Activated T-cell treated with anti-CD3 and anti-CD28 coated beads for 24 hours (primary cell): Measurements from ENCODE around the gene AIF1L.
"Not testable (repeated sequence)": the region's sequence is repeated elsewhere in the genome, so short reads cannot be mapped to it uniquely, and the experiment has no call there.

Experiments used
- DNase-seq: peaks from one replicate; pipeline ENCODE4 v3.0.0-alpha.2; 2020; ENCODE audit warnings: low read depth

The AIF1L gene

DNA sequence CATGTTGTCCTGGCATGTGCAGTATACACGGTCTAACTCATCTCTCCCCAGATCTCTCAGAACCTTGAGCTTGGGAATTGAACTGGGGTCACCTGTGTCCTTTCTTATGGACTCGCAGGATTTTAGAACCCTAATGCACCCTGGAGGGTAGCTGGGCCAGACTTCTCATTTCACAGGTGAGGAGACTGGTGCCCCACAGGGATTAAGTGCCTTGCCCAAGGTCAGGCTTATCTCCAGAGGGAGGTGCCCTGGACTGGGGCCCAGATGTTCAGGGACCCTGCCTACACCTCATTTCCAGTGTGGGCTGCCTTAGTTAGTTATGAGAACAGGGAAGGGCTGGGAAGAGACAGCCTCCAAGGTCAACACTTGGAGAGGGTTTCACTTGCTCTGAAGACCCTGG is 25.0 kb downstream of the AIF1L start:
- no peak for DNase-seq

DNA sequence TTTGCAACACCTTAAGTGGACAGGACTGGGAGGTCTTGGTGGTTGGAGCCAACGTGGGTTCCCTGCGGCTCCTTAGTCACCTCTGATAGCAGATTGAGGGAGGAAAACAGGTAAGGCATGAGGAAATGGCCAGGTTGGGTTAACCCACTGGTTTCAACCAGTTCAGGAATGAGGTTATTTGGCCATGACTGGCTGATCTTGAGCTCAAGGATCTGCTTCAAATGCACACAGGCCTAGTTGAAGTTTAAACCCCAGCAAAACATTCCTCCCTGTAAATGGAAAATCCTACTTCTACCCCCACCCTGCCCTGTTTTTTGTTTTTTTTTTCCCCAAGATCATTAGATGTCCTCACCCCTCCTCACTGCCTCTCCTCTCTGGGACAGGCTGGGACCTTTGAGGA is 25.8 kb downstream of the AIF1L start:
- no peak for DNase-seq

DNA sequence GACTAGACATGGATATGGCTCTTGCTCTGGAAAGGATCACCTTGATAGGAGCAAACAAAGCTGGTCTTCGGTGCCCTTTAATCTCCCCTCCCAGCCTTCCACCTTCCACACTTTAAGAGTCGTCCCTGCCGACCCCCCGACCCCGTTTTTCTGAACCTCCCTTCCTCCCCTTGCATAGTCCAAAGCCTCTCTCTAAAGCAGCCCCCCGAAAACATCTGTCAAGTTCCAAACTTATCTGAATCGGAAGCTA is 28.6 kb downstream of the AIF1L start:
- DNase-seq = no peak

DNA sequence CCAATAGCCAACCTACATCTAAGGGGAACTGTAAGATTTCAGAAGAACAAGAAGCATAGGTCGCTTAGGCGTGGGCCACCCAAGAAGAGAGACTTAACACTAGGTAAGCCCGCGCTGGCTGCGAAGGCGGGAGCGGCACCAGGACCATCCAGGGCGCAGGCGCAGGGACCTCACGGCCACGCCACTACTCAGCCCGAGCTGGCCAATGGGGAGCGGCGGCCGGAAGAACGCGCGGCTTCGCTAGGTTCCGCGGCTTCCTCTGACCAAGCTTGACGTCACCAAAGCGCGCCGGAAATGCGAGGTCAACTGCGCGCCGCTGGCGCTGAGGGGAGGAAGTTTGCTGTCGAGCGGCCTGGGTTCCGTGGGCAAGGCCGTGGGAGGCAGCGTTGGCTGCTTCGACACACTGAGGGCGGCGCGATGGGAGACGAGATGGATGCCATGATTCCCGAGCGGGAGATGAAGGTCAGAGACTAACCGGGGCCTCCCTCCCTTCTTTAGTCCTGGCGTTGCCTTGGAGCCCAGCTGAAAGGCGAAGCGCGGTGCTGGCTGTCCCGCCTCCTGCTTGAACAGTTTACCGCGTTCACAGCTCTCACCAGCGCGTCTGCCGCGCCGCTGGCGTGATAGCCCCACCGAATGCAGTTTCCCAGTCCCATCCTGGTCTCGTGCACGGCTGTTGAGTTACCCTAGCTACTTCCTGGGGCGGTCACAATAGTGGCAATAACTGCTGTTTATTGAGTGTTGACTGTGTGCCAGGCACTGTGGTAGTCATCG is 29.1 kb downstream of the AIF1L start, which contains the start of gene NUP214:
NUP214 (plus strand) TSS at position 299 of the 771 bp plus-strand sequence; CDS start at position 418, 119 bp downstream.
- DNase-seq = peak; percentile 100

- no peak for DNase-seq
Observed at GRCh38 chr9:131126059-131126426, 29.7 kb downstream of the AIF1L start.

- no peak for DNase-seq
Observed at GRCh38 chr9:131129183-131129582, 32.9 kb downstream of the AIF1L start.

- no peak for DNase-seq
Observed at GRCh38 chr9:131138676-131139075, 42.3 kb downstream of the AIF1L start.

DNA sequence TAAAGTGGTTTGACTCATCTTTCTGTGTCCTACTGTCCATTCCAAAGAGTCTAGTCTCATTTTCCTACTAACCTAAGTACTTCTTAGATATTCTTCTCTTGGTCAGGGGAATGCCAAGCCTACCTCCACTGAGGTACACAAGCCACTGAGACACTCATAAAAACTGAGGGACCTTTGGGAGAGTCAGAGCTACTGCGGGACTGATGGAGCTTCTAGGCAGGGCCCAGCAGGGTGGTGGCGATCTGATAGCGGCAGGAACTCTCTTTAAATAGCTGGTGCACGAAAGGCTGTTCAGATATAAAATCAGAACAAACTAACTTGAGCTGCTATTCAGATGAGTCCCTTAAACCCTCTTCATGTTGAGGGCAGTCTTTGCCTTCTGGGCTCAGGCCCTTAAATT is 43.8 kb downstream of the AIF1L start:
- no peak for DNase-seq

GRCh38 chr9:131140550-131140949 is 44.2 kb downstream of the AIF1L start:
- DNase-seq = no peak

- no peak for DNase-seq
Observed at GRCh38 chr9:131142160-131142559, 45.8 kb downstream of the AIF1L start.

- no peak for DNase-seq
Observed at GRCh38 chr9:131144201-131144600, 47.9 kb downstream of the AIF1L start.

- no peak for DNase-seq
Observed at GRCh38 chr9:131145245-131145644, 48.9 kb downstream of the AIF1L start.

DNA sequence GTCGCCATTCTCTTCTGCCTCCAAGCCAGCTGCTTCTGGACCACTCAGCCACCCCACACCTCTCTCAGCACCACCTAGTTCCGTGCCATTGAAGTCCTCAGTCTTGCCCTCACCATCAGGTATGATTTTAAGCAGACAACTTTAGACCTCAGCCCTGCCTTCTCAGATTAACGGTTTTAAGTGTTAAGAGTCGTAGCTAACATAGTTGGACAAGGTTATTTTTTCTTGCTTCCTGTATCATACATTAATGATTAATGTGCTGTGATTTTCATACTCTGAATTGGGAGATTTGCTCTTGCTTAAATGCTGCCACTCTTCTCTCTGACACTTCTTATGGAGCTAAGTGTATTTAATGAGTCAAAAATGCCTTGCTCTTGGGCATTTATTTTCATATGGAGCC is 49.9 kb downstream of the AIF1L start:
- no peak for DNase-seq

- no peak for DNase-seq
Observed at GRCh38 chr9:131148276-131148675, 51.9 kb downstream of the AIF1L start.

GRCh38 chr9:131148966-131149687 is 52.8 kb downstream of the AIF1L start:
- DNase-seq = no peak

- DNase-seq = no peak
Observed at GRCh38 chr9:131149688-131150053, 53.3 kb downstream of the AIF1L start.

DNA sequence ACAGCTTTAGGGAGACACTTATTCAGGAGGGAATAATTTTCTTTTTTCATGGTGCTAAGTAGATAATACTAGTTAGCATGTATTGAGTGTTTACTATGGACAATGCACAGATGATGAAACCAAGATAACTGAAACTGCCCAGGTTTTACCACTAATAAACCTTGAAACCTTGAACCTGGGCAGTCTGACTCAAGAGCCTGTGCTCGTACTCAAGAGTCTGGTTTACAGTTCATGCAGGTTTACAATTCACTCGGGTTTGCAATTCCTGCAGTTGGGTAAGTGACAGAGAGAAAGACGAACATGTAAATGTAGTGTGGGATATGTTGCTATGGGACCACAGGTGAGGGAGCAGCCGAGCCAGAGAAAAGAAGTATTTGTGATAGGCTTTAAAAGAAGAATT is 57.3 kb downstream of the AIF1L start:
- DNase-seq = no peak

GRCh38 chr9:131158673-131159072 is 62.3 kb downstream of the AIF1L start:
- DNase-seq = not testable (repeated sequence)

DNA sequence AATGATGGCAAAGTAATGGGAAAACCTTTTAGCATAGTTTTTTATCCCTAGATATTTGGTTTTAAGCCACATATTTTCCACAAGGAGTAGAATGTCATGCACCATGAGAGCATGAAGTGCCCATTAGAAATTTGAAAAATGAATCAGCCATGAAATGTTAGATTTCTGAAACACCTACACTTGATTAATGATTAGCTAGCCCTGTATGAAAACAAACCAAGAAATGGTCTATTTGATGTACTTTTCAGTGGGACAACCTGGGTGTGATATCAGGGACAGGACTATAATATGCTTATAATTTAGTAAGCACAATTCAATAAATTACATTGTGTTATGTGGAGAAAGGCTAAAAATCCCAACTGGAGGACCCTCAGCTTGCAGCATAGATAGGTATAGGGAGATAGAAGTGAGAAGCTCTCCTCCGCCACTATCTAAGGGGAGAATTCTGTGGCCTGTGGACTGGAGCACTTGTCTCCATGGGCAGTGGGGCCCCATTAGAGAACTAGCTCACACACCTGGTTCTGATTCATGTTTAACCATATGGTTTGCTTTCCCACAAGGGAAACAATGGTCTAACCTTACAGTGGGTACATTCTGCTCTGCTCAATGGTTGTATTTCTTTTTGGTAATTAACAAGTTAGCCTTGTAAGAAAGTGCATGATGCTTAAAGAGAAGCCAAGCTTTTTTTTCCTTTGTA is 64.2 kb downstream of the AIF1L start:
- no peak for DNase-seq

DNA sequence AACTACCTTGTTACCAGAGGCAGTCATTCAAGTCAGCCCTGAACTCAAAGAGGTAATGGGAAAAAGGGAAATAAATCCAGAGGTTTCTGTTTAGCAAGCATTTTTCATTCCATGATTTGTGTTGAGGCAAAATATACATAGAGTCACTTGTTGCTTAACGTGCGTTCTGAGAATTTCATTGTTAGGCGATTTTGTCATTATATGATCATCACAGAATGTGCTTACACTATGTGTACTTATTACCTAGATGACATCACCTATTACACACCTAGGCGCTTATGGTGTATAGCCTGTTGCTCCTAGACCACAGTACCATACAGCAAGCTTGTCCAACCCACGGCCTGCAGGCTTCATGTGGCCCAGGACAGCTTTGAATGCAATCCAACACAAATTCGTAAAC is 65.3 kb downstream of the AIF1L start:
- no peak for DNase-seq

GRCh38 chr9:131162886-131163285 is 66.6 kb downstream of the AIF1L start:
- no peak for DNase-seq

DNA sequence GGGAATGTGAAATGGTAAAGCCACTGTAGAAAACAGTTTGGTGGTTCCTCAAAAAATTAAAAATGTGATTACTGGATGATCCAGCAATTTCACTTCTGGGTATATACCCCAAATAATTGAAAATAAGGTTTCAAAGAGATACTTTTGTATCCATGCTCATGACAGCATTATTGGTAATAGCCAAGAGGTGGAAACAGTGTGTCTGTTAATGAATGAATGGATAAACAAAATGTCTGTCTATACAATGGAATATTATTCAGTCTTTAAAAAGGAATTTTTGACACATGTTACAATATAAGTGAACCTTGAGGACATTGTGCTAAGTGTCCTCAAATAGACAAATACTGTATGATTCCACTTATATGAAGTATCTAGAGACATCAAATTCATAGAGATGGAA is 69.2 kb downstream of the AIF1L start:
- DNase-seq = no peak

GRCh38 chr9:131167146-131167692 is 70.9 kb downstream of the AIF1L start:
- no peak for DNase-seq
